GM21447 (cell line): Measurements from ENCODE around the gene TMPRSS13.
"Not testable (repeated sequence)": the region's sequence is repeated elsewhere in the genome, so short reads cannot be mapped to it uniquely, and the experiment has no call there.

Experiments
- ATAC-seq: cut with Tn5 transposase; IDR thresholded peaks from one replicate; pipeline ENCODE4 v1.9.1; 2021; ENCODE audit not compliant: unreplicated experiment

Gene TMPRSS13

DNA sequence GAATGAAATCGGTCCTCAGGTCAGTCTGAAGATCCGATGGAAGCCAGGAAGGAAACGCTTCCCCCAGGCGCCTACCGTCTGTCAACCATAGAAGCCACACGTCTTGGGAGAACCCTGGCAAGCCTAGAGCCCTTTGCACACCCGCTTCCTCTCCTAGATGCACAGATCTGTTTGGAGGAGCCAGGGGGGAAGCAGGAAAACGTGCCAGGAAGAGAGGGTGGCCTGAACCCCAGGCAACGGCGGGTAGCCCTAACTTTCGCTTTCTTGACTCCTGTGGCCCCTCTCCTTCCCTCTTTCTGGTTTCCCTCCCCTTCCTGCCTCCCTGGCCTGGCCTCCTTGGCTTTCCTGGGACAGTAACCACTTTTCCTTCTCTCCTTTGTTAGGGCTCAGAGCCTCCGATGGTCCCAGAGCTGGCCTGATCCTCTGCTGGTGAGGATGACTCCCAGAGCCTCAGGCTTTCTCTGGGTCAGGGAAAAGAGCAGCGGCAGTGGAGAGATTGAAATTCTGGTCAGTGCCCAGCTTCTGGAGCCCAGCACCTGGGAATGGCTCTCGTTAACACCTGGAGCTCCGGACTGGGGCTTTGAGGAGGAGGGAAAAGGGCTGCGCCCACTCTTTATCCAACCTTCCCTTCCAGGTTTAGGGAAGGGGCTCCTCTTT lies 54.8 kb downstream of the TMPRSS13 start:
- no peak for ATAC-seq

DNA sequence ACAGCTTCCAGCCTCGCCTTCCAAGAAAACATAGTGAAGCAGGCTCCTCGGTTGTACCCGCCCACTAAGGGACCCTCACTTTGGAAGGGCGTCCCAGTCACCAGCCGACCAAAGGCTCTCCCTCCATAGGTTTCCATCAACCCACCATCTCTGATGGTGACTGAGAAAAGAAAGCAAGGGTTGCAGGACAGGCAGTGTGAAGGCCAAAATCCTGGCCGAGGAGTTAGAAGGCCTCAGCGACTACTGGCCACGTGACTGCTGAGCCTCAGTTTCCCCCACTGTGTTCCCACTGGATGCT lies 55.4 kb downstream of the TMPRSS13 start:
- no peak for ATAC-seq

DNA sequence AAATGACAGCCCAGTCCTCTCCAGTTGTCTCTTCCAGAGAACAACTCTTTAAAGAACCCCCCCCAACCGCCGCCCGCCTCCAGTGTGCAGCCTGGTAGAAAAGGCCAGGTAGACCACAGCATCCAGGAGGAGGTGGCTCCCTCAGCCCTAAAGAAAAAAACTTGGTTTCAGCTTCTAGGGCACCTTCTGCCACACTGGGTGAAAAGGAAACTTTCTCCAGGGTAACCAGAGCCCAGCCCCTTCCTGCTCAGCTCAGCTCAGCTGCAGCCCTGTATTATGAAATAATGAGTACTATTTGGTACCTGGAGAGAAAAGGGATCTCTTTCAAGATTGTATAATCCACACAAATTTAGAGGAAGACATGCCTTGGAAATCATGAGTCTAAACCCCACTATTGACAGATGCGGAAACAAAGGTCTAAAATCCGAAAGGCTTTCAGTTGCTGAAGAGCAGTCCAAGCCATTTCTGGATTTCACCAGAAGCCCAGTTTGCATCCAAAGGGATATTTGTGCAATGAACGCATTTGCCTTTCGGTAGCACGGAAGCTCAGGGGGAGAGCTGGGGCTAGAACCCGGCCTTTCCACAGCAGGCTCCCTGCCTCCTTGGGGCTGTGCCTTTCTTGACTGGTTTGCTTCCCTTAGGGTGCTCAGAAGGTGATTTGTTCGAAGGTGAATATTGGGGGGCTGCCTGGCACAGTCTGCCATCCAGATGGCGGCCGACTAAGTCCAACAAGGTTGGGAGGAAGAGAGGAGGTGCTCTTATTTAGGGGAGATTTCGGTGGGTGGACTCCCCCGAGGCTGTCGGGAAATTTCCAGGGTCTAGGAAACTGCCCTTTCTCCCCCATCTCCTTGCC lies 56.0 kb downstream of the TMPRSS13 start:
- no peak for ATAC-seq

DNA sequence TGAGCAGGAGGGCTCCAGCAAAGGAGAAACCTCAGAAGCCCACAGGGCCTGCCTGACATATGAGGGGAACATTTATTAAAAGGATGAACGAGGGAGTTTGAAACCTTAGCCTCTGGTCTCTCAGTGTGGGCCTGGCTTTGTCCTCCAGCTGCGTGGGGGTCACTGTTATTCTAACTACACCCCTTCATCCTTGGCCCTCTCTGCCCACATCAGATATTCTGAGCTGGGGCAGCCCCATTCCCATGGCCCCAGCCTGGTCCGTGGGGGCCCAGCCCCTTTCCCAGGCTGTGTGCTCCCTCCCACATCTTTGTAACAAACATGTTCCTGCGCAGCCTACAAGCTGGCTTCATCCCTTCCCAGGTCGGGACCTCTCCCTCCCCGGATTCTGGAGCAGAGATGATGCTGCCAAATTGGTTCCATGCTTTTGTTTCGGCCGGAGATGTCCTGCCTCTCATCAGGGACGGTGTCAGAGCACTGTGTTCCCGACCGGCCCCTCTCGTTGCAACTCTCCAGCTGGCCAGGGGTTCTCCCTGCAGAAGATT lies 56.7 kb downstream of the TMPRSS13 start:
- ATAC-seq = no peak

DNA sequence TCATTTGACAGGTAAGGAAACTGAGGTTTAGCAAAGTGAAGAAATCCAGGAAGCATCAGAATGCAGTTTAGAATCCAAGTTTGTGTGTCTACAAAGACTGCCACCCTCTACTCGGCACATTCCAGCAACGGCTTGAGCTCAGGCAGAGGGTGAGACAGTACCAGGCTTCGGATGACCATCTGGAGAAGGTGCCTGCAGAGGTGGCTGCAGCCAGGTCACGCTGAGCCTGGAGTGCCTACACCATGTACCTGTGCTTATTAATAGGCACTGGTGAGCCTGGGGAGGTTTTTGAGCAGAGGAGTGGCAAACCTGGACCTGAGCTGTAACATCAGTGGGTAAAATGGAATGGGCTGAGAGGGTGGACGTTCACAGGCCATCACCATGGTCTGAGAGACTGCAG lies 57.4 kb downstream of the TMPRSS13 start:
- ATAC-seq = no peak

DNA sequence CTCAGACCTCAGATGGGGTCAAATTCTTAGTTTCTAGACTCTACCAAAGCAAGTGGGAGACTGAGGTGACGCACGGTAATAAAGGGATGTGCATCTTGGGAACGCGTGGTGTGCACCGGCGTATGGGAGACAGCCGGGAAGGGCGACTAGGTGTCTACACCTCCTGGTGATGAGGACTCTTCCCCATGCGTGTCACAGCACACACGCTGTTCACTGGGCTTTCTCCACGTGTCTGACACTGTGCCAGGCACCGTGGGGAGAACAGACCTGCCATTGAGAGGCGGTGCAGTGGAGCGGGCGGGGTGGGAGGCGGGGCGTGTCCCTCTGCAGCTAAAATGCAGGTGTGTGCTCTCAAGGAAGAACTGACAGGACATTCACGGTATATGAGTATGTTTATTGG lies 58.0 kb downstream of the TMPRSS13 start:
- no peak for ATAC-seq

DNA sequence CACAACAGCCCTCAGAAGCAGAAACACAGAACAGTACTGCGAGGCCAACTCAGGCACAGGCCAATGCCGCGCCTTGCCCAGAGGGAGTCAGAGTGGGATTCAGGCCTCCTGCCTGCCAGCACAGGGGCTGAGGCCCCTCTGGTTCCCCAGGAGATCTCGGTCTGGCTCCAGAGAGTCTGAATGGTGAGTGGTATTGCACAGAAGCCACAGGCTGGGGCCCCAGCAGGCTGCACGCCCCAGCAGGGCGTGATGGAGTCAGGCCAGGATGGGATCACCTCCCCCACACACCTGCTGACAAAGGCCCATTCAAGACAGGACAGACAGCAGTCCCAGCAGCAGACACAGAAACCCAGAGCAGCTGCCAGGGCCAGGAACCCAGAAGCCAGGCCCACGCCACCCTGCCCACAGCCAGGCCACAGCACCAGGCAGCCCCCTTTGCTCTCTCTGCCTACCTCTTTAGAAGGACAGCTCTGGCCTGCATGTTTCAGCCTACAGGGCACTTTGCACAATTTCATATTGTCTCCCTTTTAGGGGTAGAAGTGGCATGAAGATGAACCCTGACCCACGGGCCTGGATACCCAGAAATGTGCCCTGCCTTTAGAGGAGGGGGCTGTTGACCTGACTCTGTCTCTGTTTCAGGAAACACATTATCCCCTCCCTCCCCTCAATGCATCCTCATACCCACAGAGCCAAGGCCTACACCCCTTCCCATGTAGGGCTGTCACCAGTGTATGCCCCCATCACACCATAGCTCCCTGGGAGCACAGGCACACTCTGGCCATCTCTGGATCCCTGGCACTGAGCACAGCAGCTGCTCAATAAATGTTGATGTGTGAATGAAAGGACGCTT lies 58.9 kb downstream of the TMPRSS13 start:
- no peak for ATAC-seq

DNA sequence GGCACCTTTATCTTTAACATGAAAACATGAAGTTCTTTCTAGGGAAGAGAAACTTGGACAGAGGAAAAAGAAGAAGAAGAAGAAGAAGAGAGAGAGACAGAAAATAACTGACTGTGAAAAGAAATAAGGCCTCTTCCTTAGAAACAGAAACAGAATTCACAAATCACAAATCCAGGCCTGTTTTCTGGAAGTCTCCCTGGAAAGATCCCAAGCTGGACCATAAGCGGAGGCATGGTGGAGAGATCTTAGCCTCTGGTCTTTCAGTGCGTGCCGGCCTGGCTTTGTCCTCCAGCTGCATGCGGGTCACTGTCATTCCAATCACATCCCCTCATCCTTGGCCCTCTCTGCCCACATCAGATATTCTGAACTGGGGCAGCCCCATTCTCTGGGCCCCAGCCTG lies 59.6 kb downstream of the TMPRSS13 start:
- no peak for ATAC-seq

DNA sequence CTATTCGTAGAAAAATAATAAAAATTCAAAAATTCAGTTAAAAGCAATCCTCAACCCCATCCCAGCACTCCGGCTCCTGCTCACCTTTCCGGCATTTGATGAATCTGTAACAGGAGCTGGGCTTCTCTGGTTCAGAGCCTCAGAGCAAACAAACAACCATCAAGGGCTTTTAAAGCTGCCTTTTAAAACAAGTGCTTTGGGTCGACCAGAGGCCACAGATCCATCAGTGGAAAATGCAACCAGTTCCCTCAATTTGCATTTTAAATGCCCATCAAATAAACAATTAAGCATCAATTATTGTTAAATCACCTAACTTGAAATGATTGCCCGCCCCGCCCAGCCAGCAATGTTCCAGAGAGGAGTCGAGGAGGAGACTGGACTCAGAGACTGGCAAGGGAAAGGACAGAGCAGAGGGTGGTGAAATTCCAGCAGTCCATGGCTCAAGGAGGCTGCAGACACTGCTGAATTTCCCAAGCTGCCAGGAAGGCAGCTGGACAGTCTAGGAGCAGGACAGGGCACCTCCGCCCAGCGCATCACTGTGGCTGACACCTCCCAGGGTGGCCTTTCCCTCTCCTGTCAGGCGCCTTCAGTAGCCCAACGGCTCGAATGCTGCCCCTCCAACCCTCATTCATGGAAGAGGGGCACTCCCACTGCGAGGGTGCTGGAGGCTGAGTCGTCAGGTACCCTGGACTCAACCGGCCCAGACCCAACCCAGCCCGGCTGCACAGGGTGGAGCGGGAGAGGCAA lies 60.2 kb downstream of the TMPRSS13 start:
- no peak for ATAC-seq

DNA sequence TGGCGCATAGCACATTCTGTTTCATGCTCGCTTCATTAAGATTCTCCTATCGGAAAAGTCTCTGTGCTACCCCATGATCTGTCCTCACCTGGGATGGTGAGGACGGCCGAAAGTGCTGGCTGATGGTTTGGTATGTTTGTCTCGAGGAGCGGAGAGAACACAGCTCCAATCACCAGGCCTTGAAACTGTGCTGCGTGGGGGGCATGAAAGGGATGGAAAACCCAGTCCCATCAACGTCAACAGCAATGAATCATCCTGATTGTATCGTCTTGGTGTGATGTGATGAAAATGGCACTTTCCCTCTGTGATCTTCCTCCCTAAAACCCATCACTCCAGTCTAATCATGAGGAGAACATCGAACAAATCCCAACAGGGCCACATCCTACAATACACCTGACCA lies 61.1 kb downstream of the TMPRSS13 start:
- no peak for ATAC-seq

DNA sequence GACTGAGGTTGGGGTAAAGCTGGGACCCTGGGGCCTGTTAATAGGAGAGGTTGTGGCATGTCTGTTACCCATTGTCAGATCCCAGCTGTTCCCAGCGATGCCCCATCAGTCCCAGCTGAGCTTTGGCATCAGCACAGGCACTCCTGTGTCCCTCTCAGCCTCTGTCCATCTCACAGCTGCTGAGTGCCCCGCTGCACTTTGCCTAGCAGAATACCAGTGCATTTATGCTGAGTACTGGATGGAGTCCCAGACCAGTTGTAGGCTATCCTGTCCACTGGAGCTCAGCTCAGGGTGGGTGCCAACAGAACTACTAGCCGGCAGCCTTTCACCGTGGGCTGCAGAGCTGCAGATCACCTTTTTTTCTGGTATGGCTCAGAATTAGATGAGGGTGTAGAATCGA lies 62.7 kb downstream of the TMPRSS13 start:
- no peak for ATAC-seq

DNA sequence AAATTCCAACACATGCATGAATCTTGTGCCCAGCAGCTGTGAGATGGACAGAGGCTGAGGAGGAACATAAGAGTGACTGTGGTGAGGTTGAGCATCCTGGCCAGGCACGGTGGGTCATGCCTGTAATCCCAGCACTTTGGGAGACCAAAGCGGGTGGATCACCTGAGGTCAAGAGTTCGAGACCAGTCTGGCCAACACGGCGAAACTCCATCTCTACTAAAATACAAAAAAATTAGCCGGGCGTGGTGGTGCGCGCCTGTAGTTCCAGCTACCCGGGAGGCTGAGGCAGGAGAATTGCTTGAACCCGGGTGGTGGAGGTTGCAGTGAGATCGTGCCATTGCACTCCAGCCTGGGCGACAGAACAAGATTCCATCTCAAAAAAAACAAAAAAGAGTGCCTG lies 63.7 kb downstream of the TMPRSS13 start:
- not testable (repeated sequence) for ATAC-seq

DNA sequence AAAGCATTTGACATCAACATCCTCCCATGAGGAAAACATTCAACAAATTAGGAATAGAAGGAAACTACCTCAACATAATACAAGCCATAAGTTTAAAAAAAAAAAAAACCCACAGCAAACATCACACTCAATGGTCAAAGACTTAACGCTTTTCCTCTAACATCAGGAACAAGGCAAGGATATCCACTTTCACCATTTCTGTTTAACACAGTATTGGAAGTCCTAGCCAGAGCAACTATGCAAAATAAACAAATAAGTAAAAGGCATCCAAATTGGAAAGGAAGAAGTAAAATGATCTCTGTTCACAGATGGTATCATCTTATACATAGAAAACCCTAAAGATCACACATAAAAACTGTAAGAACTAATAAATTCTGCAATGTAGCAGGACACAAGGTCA lies 65.8 kb downstream of the TMPRSS13 start:
- no peak for ATAC-seq

DNA sequence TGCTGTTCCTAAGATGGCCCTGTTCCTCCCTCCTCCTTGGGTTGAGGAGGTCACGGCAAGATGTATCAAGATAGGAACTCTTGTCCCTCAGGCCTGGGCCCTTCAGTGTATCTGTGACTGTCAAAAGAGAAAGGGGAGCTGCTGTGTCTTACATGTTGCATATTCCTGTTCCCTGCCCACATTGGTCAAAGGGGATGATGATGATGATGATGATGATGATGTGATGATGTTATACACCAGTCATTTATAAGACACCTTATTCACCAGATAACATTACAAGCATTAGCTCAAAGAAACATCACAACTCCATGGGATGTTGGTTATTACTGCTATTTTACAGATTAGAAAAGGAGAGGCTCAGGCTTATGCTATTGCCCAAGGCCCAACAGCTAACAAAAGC lies 66.4 kb downstream of the TMPRSS13 start:
- no peak for ATAC-seq

DNA sequence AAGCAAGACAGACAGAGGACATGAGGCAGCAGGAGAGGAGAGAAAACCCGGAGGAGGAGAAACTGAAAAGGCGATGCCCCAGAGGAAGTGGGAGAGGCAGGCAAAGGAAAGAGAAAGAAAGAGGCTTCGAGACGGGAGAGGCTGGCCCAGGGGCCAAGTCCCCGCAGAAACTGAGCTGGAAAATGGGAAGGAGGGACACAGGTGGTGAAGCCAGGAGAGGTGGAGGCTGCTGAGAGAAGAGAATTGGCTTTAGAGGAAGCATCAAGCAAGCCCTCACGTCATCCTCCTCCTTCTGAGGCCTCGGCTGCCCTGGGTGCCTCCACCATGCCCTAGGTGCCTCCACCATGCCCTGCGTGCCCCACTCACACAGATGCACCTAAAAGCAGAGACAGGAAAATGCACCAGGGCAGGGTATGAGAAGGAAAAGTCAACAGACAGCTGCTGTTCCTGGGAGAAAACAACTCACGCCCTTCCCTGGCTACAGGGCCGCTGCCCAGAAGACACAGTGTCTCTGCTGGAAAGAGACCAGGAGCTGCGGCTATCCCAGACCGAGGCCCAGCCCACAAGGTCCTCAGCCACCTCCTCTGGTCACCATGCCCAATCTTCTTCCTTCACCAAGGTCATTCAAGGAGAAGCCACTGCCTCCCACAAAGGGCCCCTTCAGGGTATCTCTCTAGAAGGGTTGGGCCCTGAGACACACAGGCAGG lies 67.0 kb downstream of the TMPRSS13 start:
- ATAC-seq = no peak

DNA sequence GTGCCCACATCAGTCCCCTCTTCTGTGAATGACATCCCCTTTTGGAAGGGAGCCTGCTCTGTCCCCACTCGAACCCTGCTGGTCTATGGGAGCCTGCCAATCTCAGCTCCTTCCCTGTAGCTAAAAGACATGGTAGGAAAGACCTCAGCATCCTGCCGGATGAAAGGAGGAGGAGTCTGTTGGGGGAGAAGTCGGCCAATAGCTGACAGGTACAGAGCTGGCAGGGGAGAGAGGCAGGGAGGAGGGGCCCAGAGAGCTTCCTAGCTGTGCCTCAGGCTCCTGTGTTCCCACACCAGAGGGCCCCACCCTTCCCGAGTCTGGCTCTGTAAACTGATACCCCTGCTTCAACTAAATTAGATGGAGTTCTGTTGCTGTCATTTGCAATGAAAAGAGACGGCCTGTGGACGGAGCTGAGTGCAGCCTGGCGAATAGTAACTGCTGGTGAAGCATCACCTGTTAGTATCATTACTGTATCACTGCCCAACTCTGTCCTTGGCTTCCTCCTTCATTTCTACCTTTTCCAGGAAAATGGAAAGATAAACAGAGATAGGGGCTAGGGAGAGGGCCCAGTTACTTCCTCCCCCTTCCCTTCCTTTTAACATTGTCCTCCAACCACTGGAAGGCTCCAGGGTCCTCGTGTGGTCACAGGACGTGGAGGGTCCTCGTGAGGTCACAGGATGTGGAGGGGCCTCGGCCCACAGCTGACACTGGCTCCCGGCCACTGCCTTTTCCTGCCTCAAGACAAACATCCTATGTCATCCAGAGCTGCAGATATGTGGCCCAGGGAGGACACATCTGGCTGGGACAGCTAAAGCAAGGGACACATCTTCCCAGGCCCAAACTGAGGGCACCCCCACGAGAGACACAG lies 67.8 kb downstream of the TMPRSS13 start:
- ATAC-seq = no peak

DNA sequence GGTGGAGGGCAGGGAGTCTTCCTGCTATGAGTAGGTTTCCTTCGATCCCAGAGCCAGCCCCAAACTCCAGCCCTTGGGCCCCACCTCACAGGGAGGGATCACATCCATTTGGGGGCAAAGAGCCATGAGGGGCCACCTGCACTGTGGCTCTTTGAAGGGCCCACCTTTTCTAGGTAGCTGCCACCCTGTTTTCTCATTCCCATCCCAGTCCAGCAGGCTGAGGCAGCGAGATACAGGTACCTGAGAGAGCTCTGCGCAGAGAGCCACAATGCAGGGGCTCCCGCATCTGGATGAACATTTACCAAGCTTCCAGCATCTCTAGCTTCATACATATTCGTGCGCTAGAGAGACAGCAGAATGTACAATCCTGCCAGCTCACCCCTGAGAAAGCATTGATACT lies 69.1 kb downstream of the TMPRSS13 start:
- ATAC-seq = no peak

DNA sequence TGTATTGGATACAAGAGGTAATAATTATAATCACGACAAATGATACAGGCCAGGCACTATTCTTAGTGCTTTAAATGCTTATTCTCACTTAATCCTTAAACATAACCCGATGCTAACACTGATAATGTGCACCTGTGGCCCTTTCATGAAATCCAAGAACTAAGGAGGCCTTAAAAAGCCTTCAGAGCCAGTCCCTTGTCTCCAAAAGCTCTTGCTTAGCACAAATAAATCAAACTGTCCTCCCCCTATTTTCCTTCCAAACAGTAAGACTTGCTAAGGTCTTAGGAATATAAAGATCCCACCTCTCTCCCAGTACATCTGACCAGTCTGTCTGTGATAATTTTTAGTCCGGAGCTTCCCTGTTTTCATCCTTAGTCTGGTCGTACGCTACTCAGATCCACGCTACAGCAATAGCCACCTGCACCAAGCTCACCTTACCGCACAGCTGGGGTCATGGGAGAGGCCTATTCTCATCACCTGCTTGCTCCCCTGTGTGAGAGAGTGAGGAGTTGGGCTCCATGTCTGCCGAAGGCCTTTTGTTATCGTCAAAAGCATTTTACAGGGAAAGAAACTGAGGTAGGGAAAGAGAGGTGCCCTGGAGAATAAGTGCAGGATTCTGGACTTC lies 69.6 kb downstream of the TMPRSS13 start:
- no peak for ATAC-seq

DNA sequence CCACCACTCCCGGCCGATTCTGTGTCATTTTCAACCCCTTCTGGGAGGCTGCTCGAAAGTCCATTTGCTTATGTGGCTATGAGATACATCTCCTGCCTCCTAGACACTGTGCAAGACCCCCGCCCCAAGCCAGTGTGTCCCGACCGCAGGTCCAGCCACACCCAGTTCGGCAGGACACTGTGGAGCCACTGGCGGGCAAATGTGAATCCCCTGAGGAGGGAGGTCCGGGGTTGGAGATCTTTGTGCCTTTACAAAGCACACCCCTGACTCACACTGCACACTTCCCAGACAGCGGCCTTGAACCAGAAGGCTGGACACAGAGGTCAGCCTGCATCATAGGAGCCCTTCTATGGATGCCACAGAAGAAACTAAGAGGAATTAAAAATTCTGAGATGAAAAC lies 70.1 kb downstream of the TMPRSS13 start:
- no peak for ATAC-seq
